Esophagus squamous epithelium (tissue), 4 donors: ENCODE results near the gene NTN5.

Experiments
- POLR2A ChIP-seq, 4 donors: fragments of 450-650 bp; IDR thresholded peaks; one replicate each; pipeline ENCODE4 v1.6.1; 2017; ENCODE audit warnings: antibody characterized with exemption in 4 of 4, mild to moderate bottlenecking in 4 of 4, moderate library complexity in 3 of 4
- TF ChIP-seq, protein P1 (sequence below), 6 experiments: fragments of 450-650 bp in 4 of 6; fragments of 200-600 bp in 2 of 6; sonication (generic) in 2 of 6; IDR thresholded peaks; one replicate each; pipeline ENCODE4 v1.5.1; 2016 to 2019; ENCODE audit warnings: antibody characterized with exemption in 6 of 6, mild to moderate bottlenecking in 4 of 6, moderate library complexity in 4 of 6

DNA sequence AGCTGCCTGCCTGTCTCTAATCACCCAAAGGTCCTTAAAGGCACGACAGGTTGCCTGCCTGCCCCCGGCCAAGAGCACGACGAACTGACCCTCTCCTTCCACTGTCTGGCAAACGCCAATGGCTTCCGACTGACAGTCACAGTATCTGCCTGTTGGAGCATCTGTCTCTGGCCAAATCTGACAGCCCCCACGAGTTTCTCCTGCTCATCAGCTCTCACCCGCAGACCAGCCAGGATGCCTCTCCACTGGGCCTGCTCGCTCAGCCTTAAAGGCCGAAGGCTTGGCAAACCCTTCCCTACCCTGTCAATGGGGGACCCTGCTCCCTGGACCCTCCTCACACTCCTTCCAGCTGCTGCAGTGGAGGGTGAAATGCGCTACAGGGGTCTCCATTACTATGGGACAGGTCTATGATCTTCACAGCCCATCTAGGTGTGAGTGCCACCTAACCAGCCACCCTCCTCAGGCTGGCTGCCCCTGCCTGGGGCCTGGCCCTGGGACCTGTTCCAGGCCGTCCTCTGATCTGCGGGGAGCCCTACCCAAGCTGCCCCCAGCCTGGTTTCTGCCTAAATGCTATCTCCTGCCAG is 58.9 kb downstream of the NTN5 start:
- TF ChIP-seq, protein P1, sequence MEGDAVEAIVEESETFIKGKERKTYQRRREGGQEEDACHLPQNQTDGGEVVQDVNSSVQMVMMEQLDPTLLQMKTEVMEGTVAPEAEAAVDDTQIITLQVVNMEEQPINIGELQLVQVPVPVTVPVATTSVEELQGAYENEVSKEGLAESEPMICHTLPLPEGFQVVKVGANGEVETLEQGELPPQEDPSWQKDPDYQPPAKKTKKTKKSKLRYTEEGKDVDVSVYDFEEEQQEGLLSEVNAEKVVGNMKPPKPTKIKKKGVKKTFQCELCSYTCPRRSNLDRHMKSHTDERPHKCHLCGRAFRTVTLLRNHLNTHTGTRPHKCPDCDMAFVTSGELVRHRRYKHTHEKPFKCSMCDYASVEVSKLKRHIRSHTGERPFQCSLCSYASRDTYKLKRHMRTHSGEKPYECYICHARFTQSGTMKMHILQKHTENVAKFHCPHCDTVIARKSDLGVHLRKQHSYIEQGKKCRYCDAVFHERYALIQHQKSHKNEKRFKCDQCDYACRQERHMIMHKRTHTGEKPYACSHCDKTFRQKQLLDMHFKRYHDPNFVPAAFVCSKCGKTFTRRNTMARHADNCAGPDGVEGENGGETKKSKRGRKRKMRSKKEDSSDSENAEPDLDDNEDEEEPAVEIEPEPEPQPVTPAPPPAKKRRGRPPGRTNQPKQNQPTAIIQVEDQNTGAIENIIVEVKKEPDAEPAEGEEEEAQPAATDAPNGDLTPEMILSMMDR (IDR thresholded peaks at IDR 0.05) = no peak
- no peak for TF ChIP-seq POLR2A (IDR thresholded peaks at IDR 0.05)
